HG02870 (cell line): ENCODE data around the gene POLR3A.
"Not testable (repeated sequence)": the region's sequence is repeated elsewhere in the genome, so short reads cannot be mapped to it uniquely, and the experiment has no call there.

Experiments used
- ATAC-seq: cut with Tn5 transposase; IDR thresholded peaks from one replicate; pipeline ENCODE4 v1.9.1; 2021; ENCODE audit warnings: mild to moderate bottlenecking, moderate library complexity; ENCODE audit not compliant: unreplicated experiment

The POLR3A gene

DNA sequence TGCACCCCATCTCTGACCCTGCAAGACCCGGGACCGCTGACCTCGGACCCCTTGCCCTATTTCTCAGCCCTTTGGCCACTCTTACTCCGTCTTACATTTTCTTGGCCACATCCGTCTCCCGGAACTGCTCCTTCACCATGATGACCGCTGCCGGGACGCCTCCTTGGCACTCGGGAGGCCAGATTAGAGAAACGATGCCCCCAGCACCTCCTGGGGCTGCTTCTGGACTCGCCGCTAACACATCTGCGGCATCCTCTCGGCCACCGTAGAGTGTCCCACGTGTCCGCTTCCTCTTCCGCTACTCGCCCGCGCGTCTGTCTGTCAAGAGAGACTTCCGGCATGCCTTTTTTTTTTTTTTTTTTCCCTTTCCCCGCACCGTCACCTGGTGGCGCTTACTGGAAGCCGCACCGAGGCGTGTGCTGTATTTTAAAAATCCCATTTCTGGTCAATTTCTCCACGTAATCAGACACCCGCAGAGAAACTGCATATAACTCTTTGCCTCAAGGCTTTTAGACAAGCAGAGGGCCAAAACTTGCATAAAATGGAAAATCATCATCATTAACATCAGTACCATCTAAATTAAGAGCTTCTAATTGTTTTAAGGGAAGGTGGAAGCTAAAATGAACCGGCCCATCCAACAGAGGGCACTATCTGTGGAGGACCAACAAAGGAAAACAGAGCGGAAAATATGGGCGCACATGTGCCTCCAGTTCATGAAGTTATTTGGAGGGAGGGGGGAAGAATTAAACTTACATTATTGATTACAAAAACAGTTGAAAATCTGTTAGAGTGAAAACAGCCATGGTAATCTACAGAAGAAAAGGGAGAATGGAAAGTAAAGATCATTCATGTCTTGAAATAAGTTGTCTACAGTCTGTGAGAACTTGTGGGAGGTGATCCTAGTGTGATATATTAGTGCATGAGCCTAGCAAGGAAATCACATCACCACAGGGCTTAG, at the start of gene POLR3A:
POLR3A (minus strand) TSS at position 247 of the 958 bp plus-strand sequence; CDS start at position 139, 108 bp downstream.
- peak; percentile 47 for ATAC-seq

DNA sequence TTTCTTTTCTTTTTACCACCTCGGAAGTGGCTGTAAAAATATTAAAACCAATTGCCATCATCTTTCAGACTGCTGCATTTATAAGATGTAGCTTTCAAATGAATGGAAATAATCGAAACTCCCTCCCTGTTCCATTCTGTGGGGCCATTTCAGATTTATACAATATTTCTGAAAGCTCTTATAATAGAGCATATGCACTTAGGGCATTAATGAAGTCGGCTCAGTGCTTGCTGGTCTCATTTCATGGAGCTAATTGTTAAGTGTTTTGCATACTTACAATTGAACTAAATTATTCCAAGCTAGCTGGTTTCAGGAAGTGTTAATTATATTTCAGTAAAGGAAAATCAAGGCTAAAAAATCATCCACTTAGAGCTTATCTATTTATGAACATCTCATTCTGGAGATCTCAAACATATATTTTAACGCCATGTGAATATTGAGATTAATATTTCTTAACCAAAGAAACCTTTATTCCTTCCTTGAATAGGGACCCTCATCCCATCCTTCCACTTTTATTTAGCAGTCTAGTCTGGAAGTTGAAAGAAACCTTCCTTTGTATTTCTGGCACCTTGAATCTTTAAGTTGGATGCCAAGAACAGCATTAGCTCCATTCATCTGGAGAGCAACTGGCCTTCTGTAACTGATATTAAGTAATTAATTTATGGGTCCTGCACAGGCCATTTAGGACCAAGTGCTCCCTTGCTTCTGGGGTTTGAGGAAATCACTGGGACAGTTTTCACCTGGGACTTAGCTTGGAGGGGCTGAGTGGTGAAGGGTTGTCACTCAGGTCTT, 49.4 kb upstream of the POLR3A start:
- ATAC-seq: no peak

DNA sequence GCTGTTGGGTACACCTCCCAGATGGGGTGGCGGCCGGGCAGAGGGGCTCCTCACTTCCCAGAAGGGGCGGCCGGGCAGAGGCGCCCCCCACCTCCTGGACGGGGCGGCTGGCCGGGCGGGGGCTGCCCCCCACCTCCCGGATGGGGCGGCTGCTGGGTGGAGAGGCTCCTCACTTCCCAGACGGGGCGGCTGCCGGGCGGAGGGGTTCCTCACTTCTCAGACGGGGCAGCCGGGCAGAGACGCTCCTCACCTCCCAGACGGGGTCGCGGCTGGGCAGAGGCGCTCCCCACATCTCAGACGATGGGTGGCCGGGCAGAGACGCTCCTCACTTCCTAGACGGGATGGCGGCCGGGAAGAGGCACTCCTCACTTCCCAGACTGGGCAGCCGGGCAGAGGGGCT, 46.5 kb upstream of the POLR3A start:
- ATAC-seq: not testable (repeated sequence)

DNA sequence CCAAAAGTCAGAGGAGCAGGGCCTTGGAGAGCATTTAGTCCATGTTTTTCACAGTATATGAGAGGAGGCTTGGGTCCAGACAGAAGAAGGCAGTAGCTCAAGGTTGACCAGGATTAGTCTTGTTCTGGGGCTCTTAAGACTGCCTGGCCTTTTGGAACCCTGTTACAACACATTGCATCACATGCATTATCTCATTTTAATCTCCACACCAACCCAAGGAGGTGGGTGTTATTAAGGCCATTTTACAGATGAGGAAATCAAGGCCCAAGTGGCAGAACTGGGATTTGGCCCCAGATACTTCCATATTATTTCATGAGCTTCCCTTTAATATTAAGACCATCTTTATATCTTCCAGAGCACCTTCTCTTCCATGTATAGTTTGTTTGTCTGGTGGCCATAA, 43.2 kb upstream of the POLR3A start:
- no peak for ATAC-seq

DNA sequence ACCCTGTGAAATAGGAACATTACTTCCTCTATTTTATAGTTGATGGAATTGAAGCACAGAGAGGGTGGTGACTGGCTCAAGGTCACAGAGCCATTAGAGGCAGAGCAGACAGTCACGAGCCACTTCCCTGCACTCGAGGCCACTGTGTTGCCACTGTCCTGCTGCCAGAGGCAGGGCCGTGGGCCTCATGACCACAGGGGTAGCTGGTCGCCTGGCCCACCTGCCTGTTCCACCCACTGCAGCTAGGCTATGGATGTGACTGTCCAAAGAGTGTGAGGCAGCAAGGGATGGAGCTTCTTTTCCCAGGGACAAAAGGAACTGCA, 42.5 kb upstream of the POLR3A start:
- no peak for ATAC-seq

DNA sequence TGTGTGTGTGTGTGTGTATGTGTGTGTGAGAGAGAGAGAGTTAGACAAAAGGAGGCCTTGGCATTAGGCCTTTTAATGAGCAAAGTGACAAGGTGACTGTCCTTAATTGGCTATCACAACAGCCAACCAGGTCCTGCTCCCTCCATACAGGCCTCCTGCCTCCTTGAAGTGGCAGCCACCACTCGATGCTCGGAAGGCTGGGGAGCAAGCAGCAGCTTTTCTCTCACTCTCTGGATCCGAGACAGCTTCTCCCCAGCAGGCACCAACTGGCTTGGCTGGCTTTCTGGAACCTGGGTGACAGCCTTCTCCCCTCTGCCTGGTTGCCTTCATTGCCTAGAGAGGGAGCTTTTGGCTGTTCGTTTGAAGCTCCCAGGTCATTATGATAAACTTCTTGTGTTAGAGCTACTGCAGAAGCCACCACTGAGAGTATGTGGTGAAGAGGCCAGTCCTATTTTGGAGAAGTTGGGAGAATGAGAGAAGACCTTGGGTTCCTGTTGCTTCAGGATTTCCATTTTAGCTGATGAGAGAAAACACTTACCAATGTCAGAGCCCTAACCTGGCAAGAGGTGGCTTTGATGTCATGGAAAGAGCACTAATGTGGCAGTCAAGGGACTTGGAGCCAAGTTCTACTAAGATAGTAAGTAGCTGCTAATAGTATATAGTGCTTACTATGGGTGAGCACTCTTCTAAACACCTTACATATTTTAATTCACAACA, 42.0 kb upstream of the POLR3A start:
- no peak for ATAC-seq

DNA sequence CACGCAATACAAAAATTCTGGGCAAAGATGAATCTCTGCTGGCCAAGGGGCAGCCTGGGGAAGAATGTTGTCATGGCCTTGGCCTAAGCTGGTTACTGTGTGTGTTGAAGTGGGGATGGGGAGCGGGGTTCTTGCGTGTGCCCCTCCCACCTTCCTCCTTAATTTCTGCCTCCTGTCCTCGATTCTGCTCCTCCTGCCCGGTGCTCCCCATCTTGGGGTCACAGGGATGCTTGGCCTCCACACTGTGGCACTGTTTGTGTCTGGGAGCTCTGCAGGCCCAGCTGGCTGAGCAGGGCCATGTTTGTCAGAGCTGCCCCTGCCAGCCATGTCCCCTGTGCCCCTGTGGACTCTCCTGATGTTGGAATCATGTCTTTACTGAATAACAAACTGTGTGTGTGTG, 41.4 kb upstream of the POLR3A start:
- no peak for ATAC-seq

DNA sequence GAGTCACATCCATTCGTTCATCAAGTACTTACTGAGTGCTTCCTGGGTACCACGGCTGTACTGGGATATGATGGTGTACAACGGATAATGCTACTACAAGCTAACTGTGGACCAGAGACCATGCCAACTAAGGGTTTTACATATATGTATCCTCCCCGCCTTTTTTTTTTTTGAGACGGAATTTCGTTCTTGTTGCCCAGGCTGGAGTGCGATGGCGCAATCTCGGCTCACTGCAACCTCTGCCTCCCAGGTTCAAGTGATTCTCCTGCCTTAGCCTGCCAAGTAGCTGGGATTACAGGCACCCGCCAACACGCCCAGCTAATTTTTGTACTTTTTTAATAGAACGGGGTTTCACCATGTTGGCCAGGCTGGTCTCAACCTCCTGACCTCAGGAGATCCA, 40.7 kb upstream of the POLR3A start:
- not testable (repeated sequence) for ATAC-seq

DNA sequence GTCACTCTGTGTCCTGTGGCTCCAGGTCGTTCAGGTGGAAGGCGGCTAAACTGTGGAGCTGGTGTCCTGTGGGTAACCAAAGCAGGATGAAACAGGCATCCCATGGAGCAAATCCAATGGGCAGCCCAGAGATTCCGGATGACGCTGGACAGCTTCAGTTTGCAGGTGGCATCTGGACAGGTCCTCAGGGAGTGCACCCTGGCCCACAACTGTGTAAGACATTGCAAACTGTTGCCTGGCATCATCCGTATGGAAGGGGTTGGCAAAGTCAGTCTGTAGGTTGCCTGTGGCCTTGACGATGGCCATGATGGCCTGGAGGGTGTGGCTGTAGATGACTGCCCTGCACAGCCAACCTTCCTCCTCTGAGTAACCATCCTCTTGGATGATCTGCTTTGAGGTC, 39.8 kb upstream of the POLR3A start:
- no peak for ATAC-seq

DNA sequence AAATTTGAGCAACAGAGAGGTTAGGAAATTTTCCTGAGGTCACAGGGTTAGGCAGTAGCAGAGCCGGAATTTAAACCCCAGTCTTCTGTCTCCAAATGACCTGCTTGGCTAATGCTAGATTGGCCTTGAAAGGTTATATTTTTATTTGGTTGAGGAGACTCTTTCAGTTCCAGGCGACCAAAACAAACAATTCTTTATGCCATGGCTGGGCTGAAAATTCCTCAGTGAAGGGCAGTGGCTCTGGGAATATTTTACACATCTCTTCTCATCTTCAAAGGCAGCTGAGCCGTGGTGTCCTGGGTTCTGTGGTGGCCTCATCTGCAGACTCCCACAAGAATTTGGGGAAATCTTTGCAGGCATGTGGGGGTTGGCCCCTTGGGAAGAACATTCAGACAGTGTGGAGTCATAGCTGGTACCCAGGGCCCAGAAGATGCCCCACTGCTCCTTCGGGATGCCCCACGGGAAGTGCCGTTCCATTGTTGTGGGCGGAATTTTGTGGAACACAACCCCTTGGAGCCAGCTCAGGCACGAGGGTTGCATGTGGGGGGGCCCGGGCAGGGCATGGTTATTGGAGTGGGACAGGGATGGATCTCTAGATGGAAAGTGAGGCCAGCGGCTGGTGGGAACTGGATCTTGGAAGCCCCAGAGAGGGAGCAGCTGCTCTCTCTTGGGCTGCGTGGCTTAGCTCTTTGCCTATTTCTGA, 37.6 kb upstream of the POLR3A start:
- ATAC-seq: no peak

DNA sequence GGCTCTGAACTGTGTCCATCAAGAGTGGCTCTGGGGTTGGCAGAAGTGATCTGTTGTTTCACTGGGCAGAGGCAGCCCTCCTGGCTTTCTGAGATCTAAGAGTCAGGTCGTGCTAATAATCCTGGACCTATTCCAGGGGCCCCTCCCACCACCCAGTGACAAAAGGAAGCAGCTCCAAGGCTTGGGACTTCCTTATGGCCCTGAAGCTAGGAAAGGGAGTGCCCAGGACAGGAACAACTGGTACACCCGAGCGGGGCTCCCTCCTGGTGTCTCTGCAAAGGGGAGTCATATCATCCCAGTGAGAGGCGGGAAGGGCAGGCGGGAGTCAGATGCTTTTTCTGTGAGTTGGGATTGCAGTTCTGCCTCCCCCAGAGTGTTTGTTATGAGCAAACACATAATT, 36.7 kb upstream of the POLR3A start:
- ATAC-seq: no peak

DNA sequence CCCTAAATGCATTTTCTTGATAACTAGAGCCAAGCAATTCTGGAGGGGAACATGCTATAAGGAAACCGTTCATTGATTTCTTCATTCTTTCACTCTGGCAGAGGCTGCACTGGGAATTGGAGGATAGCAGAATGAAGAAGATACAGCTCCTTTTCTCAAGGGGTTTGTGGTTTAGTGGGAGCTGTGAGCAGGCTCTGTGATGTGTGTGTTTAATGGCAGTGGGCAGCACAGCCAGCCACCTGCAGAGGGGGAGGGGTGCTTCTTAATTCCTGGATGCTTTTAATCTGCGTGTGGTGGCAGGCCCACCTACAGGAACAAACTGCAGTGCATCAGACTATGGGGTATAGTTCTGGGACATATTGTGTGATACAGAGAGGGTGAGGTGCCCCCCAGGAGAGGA, 36.3 kb upstream of the POLR3A start:
- ATAC-seq: no peak

DNA sequence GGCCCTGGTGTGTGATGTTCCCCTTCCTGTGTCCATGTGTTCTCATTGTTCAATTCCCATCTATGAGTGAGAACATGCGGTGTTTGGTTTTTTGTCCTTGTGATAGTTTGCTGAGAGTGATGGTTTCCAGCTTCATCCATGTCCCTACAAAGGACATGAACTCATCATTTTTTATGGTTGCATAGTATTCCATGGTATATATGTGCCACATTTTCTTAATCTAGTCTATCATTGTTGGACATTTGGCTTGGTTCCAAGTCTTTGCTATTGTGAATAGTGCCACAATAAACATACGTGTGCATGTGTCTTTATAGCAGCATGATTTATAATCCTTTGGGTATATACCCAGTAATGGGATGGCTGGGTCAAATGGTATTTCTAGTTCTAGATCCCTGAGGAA, 35.6 kb upstream of the POLR3A start:
- not testable (repeated sequence) for ATAC-seq

DNA sequence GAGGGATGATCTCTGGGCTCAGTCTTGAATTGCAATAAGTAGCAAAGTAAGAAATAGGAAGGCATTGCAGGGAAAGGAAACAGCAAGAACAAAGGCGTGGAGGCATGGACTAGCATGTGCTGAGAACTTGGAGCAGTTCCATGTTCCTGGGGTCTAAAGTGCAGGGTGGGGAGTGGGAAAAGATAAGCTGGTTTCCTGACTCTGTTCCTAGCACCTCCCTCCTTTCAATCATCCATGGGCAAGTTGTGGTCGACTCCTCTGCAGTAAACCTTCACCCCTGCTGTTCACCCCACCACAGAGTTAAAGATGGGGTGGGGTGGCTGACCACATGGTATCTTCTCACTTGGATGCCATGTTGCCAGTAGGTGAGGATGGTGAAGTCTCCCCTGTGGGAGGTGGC, 33.9 kb upstream of the POLR3A start:
- ATAC-seq: no peak

DNA sequence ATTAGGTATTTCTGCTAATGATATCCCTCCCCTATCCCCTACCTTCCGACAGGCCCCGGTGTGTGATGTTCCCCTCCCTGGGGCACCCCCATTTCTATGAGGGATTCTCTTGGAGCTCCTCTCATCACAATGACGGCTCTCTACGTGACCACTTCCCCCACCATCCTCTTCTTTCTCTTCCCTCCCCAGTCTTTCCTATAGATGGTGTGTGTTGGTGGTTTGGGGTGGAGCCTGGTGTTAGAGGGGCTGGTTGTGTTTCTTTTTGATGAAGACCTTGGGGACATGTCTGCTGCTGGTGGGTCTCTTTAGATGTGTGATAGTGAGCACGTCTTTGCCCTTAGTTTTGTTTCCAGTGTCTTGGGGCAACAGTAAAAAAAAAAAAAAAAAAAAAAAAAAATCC, 33.0 kb upstream of the POLR3A start:
- no peak for ATAC-seq

DNA sequence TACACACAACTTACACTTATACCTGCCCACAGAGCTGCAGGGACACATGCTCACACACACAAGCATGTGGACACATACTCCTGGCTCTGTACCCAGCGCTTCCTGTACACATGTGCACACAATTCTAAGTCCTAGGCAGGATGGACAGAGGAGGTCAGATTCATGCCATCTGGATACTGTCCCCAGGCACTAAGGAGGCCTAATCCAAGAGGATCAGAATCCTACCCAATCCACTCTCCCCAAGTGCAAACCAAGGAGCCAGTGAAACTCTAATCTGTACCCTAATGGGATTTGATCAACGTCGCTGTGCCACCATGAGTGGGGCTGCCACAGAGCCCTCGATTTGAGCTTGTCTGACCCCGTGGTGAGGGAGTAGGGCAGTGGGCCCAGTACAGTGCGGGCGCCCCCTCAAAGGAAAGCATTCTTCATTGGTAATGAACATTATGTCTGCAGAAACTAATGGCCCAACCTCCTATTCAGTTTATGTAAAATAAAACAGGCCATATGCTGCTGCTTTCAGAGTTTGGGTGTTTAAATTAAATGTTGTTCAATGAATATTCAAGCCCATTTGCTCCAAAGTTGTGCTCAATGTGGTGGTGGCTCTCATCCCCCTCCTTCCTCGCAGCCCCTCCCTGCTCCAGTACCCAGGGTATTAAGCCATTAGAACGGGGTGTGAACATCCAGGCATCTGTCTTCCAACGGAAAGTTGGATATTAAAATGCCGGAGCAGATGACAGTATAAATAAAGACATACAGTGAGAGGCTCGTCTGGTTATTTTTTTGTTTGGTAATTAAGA, 30.8 kb upstream of the POLR3A start:
- no peak for ATAC-seq

DNA sequence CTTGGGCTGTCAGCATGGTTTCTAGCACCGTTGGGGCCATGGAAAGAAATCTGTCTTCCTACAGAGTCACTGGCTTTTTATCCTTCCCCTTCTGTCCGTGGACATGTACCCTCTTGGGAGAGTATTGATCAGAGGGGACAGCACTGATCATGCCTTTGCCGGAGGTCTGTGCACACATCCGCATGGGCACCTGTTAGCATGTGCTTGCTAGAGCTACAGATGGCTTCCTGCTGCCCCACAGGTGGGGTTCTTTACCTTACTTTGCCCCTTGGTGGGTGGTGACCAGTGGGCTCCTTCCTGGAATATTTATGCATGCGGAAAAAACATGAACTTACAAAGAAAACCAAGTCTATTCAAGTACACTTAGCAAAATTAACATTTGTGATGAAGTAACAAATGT, 29.2 kb upstream of the POLR3A start:
- no peak for ATAC-seq

DNA sequence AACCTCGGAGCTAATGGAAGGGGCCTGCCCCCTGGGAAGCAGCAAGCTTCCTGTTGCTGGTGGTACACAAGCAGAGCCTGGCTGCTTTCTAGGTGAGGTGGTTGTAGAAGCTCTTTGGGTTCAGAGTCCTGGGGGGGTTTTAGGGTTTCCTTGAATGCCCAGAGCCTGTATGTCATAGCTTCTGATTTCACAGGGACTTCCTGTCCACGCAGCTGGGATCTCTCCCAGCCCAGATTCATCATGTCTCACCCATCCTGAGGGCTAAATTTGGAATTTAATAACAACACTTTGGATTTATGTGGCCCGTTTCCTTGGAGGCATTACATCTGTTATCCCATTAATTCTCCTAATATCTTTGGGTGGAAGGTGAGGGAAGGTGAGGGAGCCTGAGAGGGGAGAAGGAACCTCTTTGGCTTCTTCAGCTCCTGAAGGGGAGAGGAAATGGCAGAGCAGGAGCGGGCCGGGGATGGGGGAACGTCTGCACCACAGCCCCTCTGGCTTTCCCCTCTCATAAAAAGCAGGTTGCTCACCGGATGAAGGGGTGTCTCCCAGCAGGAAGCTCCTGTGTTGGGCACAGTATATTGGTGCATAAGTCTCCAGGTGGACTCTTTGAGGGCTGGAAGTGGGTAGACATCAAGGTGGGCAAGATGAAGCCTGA, 24.0 kb upstream of the POLR3A start:
- ATAC-seq: no peak

DNA sequence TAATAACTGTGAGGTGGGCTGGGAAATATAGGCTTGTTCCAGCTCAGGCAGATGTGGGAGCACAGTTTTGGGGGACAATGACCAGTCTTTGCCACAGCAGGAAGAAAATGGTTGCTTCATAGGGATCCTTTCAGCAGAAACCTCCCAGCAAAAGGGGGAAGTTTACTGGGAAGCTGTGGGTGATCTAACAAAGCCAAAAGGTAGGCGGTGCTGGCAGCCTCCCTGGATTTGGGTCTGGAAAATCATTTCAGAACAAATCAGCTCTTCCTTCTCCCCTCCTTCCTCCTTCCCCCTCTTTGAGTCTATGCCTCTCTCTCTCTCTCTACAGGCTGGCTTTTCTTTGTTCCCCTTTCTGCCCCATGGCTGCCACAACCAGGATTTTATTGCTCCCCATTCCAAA, 20.5 kb upstream of the POLR3A start:
- ATAC-seq: no peak
